SU-DHL-6 (cell line): Measurements from ENCODE around the gene PKD2.

Experiments used
- H2AFZ ChIP-seq: fragments of 200-600 bp; sonication (generic); 2 replicates; pipeline ENCODE4 v1.6.1; 2014; ENCODE audit warnings: low read depth, mild to moderate bottlenecking, moderate library complexity, mixed read lengths, antibody characterized with exemption, low read length; ENCODE audit not compliant: severe bottlenecking
- H3F3A ChIP-seq: fragments of 200-600 bp; shearing (Covaris generic); 2 replicates; pipeline ENCODE4 v1.6.0; 2016; ENCODE audit warnings: antibody characterized with exemption, mild to moderate bottlenecking; ENCODE audit not compliant: insufficient read depth
- H3K27ac ChIP-seq: fragments of 200-600 bp; sonication (generic); 2 replicates; pipeline ENCODE4 v1.5.1; 2016; ENCODE audit warnings: low read depth, mild to moderate bottlenecking, low read length, moderate library complexity, mixed read lengths
- H3K27me3 ChIP-seq: fragments of 200-600 bp; sonication (generic), shearing (Covaris generic); 2 replicates; pipeline ENCODE4 v1.6.0; 2014; ENCODE audit warnings: mild to moderate bottlenecking, low read length
- H3K36me3 ChIP-seq: fragments of 200-600 bp; sonication (generic); 2 replicates; pipeline ENCODE4 v1.6.1; 2014; ENCODE audit warnings: mild to moderate bottlenecking, low read length, mixed read lengths
- H3K4me2 ChIP-seq: fragments of 300-600, 200-600 bp; shearing (Covaris generic), sonication (generic); 2 replicates; pipeline ENCODE4 v1.6.0; 2014; ENCODE audit warnings: low read length, low read depth, mild to moderate bottlenecking; ENCODE audit not compliant: poor library complexity, severe bottlenecking
- H3K4me3 ChIP-seq: fragments of 200-600 bp; sonication (generic); 2 replicates; pipeline ENCODE4 v1.5.1; 2014; ENCODE audit warnings: antibody characterized with exemption, low read length, mild to moderate bottlenecking, mixed read lengths; ENCODE audit not compliant: insufficient read depth, poor library complexity, severe bottlenecking
- H3K79me2 ChIP-seq: fragments of 200-600 bp; sonication (generic); 2 replicates; pipeline ENCODE4 v1.6.1; 2014; ENCODE audit warnings: mild to moderate bottlenecking, low read length, moderate library complexity; ENCODE audit not compliant: insufficient read depth
- H3K9ac ChIP-seq: fragments of 200-600 bp; sonication (generic); 2 replicates; pipeline ENCODE4 v1.7.0; 2014; ENCODE audit warnings: mild to moderate bottlenecking, low read length
- H3K9me2 ChIP-seq: fragments of 200-600 bp; sonication (generic); replicated peaks from 2 replicates; pipeline ENCODE4 v1.6.1; 2014; ENCODE audit warnings: low read length; ENCODE audit not compliant: insufficient read depth
- H3K9me3 ChIP-seq: fragments of 200-600 bp; sonication (generic); 2 replicates; pipeline ENCODE4 v1.6.1; 2014; ENCODE audit warnings: low read length, mixed read lengths; ENCODE audit not compliant: insufficient read depth
- H4K20me1 ChIP-seq: fragments of 200-600 bp; sonication (generic); 2 replicates; pipeline ENCODE4 v1.6.1; 2014; ENCODE audit warnings: low read depth, mild to moderate bottlenecking, antibody characterized with exemption, low read length, moderate library complexity, mixed read lengths
- EZH2phosphoT487 ChIP-seq: fragments of 200-600 bp; sonication (generic), shearing (Covaris generic); conservative IDR thresholded peaks from 2 replicates; pipeline ENCODE4 v1.6.1; 2018; ENCODE audit warnings: mild to moderate bottlenecking, antibody characterized with exemption, low read length, moderate library complexity, mixed read lengths
- TF ChIP-seq, protein P1 (sequence below): fragments of 200-600 bp; sonication (generic); IDR thresholded peaks from one replicate; pipeline ENCODE4 v1.5.1; 2017; ENCODE audit warnings: antibody characterized with exemption, mild to moderate bottlenecking, low read length, moderate library complexity; ENCODE audit not compliant: insufficient read depth, poor library complexity, severe bottlenecking

PKD2 gene

DNA sequence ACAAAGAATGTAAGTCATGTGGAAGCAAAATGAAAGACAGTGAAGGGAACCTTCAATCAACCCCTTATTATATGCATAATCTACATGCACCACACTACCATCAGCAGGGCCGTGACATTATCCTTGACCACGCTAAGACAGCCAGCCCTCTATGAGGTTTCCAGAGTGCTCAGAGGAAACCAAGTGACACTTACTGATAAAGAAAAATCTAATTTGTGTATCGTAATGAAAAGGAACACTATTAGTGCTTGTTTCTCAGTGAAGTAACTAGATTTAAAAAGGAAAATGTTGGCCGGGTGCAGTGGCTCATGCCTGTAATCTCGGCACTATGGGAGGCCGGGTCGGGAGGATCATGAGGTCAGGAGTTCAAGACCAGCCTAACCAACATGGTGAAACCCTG lies 94.6 kb downstream of the PKD2 start:
- Histone ChIP-seq H3K4me2 (no peak overlapping the region), H3K4me3 (no peak overlapping the region), H4K20me1 (no peaks in the 10 kb centered on the region), H3K27me3 (no peaks in the 10 kb centered on the region), H3K9me3 (no peaks in the 10 kb centered on the region), H3K27ac (no peak overlapping the region), H2AFZ (no peak overlapping the region), H3K9ac (no peak overlapping the region), H3K79me2 (no peaks in the 10 kb centered on the region), H3K9me2 (no peaks in the 10 kb centered on the region), H3F3A (no peaks in the 10 kb centered on the region), H3K36me3 (no peaks in the 10 kb centered on the region)
- TF ChIP-seq, protein P1, sequence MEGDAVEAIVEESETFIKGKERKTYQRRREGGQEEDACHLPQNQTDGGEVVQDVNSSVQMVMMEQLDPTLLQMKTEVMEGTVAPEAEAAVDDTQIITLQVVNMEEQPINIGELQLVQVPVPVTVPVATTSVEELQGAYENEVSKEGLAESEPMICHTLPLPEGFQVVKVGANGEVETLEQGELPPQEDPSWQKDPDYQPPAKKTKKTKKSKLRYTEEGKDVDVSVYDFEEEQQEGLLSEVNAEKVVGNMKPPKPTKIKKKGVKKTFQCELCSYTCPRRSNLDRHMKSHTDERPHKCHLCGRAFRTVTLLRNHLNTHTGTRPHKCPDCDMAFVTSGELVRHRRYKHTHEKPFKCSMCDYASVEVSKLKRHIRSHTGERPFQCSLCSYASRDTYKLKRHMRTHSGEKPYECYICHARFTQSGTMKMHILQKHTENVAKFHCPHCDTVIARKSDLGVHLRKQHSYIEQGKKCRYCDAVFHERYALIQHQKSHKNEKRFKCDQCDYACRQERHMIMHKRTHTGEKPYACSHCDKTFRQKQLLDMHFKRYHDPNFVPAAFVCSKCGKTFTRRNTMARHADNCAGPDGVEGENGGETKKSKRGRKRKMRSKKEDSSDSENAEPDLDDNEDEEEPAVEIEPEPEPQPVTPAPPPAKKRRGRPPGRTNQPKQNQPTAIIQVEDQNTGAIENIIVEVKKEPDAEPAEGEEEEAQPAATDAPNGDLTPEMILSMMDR: no peak
- no peak for TF ChIP-seq EZH2phosphoT487

DNA sequence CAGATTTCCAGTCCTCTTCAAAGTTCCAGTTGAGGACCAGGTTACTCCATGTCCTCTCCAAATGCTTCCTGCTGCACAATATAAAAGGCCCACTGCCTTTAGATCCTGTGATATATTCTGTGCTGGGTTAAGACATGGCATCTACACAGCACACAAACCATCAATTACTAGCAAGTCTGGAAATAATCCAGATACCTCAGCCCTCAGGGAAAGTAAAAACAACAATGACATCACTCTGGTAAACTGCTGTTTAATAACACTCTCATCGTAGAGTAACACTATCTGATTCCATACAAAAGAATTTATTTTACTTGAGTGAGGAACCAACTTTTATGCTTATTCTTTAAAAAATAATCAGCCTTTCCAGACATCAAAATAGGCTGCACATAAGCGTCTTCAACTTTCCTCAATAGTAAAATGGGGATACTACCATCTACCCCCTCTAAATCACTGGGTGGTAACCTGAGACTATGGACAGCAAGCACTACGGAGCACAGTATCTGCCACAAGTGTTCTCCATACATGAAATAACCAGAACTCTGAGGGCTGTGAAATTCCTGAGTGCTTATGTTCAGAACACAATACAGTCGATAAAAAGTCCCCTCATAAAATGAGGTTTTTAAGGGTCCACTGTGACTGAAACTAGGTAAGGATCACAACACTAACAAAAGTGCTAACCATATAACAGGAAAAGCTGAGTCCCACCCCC lies 97.6 kb downstream of the PKD2 start:
- H3K27me3 ChIP-seq: no peaks in the 10 kb centered on the region
- H4K20me1 ChIP-seq: no peaks in the 10 kb centered on the region
- H3K9me3 ChIP-seq: no peaks in the 10 kb centered on the region
- no peaks in the 10 kb centered on the region for H3F3A ChIP-seq
- H3K4me2 ChIP-seq: no peak overlapping the region
- H3K9me2 ChIP-seq: no peaks in the 10 kb centered on the region
- H3K4me3 ChIP-seq: no peak overlapping the region
- no peaks in the 10 kb centered on the region for H3K36me3 ChIP-seq
- TF ChIP-seq, protein P1: no peak
- no peak for TF ChIP-seq EZH2phosphoT487
- H3K27ac ChIP-seq: no peak overlapping the region
- no peaks in the 10 kb centered on the region for H3K79me2 ChIP-seq
- no peak overlapping the region for H2AFZ ChIP-seq
- no peak overlapping the region for H3K9ac ChIP-seq

DNA sequence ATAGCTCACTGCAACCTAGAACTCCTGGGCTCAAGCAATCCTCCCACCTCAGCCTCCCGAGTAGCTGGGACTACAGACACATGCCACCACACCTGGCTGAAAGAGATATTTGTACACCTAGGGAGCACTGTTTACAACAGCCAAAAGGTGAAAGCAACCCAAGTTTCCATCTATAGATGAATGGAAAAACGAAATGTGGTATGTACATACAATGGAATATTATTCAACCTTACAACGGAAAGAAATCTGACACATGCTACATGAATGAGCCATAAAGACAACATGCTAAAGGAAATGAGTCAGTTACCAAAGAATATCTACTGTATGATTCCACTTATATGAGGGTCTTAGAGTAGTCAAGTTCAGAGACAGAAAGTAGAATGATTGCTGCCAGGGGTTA lies 98.8 kb downstream of the PKD2 start:
- no peak overlapping the region for H3K27ac ChIP-seq

More for the DNA sequence above, 98.8 kb downstream of the PKD2 start:
- Histone ChIP-seq H2AFZ (no peak overlapping the region), H3K9me2 (no peaks in the 10 kb centered on the region), H3K4me2 (no peak overlapping the region), H3K9ac (no peak overlapping the region), H4K20me1 (no peaks in the 10 kb centered on the region), H3K4me3 (no peak overlapping the region), H3F3A (no peaks in the 10 kb centered on the region), H3K79me2 (no peaks in the 10 kb centered on the region), H3K36me3 (no peaks in the 10 kb centered on the region), H3K27me3 (no peaks in the 10 kb centered on the region), H3K9me3 (no peaks in the 10 kb centered on the region)
- no peak for TF ChIP-seq EZH2phosphoT487
- TF ChIP-seq, protein P1: no peak
